ENCODE measurements around the gene KLF5.
"Not testable (repeated sequence)": the region's sequence is repeated elsewhere in the genome, so short reads cannot be mapped to it uniquely, and the experiment has no call there.

Gene KLF5

GRCh38 chr13:73088332-73088935 lies 29.6 kb downstream of the KLF5 start:
- DNase-seq (ENCODE audit: low spot score), result no peak

- DNase-seq (ENCODE audit: low spot score), result no peak
Observed at GRCh38 chr13:73089213-73089612, 30.4 kb downstream of the KLF5 start.

- DNase-seq (ENCODE audit: low spot score), result no peak
Observed at GRCh38 chr13:73090116-73090822, 31.5 kb downstream of the KLF5 start.

GRCh38 chr13:73090823-73091187 lies 32.0 kb downstream of the KLF5 start:
- no peak for DNase-seq (ENCODE audit: low spot score)

GRCh38 chr13:73092829-73093228 lies 34.0 kb downstream of the KLF5 start:
- no peak for DNase-seq (ENCODE audit: low spot score)

- DNase-seq (ENCODE audit: low spot score), result no peak
Observed at GRCh38 chr13:73096173-73096572, 37.4 kb downstream of the KLF5 start.

GRCh38 chr13:73096638-73097037 lies 37.8 kb downstream of the KLF5 start:
- DNase-seq (ENCODE audit: low spot score), result no peak

GRCh38 chr13:73100781-73101180 lies 42.0 kb downstream of the KLF5 start:
- DNase-seq (ENCODE audit: low spot score), result not testable (repeated sequence)

GRCh38 chr13:73101351-73102007 lies 42.7 kb downstream of the KLF5 start:
- DNase-seq (ENCODE audit: low spot score), result no peak

GRCh38 chr13:73103238-73103637 lies 44.4 kb downstream of the KLF5 start:
- DNase-seq (ENCODE audit: low spot score), result no peak

GRCh38 chr13:73106513-73107178 lies 47.8 kb downstream of the KLF5 start:
- DNase-seq (ENCODE audit: low spot score), result no peak

- no peak for DNase-seq (ENCODE audit: low spot score)
Observed at GRCh38 chr13:73107481-73107880, 48.7 kb downstream of the KLF5 start.

GRCh38 chr13:73107970-73108369 lies 49.2 kb downstream of the KLF5 start:
- DNase-seq (ENCODE audit: low spot score), result no peak

GRCh38 chr13:73109288-73109899 lies 50.6 kb downstream of the KLF5 start:
- no peak for DNase-seq (ENCODE audit: low spot score)

- DNase-seq (ENCODE audit: low spot score), result no peak
Observed at GRCh38 chr13:73109969-73110368, 51.2 kb downstream of the KLF5 start.

- no peak for DNase-seq (ENCODE audit: low spot score)
Observed at GRCh38 chr13:73110814-73111213, 52.0 kb downstream of the KLF5 start.

- no peak for DNase-seq (ENCODE audit: low spot score)
Observed at GRCh38 chr13:73111331-73111730, 52.5 kb downstream of the KLF5 start.

GRCh38 chr13:73119612-73120011 lies 60.8 kb downstream of the KLF5 start:
- DNase-seq (ENCODE audit: low spot score), result no peak

All from hematopoietic multipotent progenitor cell treated with erythropoietin and hydrocortisone succinate and interleukin-3 and kit ligand, for 15 days (in vitro differentiated cells).